HFFc6 (cell line): ENCODE measurements around the gene CDC5L. TPM values are rescaled to one million over a fixed set of nuclear protein-coding genes. Genes with fewer than 3 reads are reported as not detected.

ENCODE experiments used
- DNase-seq: peaks from one replicate; pipeline ENCODE4 v3.0.0-alpha.2; 2018
- H3K27ac Mint-ChIP-seq: 2 replicates; pipeline ENCODE4 v1.8.0; 2020; ENCODE audit warnings: mild to moderate bottlenecking, mixed read lengths
- H3K27me3 Mint-ChIP-seq: 2 replicates; pipeline ENCODE4 v1.8.0; 2021; ENCODE audit warnings: mild to moderate bottlenecking, moderate library complexity, mixed read lengths; ENCODE audit not compliant: insufficient read depth
- H3K36me3 Mint-ChIP-seq: 2 replicates; pipeline ENCODE4 v1.8.0; 2021; ENCODE audit warnings: low read depth, mixed read lengths
- H3K4me1 Mint-ChIP-seq: 2 replicates; pipeline ENCODE4 v1.8.0; 2020; ENCODE audit warnings: low read depth, mixed read lengths
- H3K4me3 Mint-ChIP-seq: 2 replicates; pipeline ENCODE4 v1.8.0; 2020; ENCODE audit warnings: mild to moderate bottlenecking, moderate library complexity, mixed read lengths
- H3K9me3 Mint-ChIP-seq: 2 replicates; pipeline ENCODE4 v1.8.0; 2020; ENCODE audit warnings: mild to moderate bottlenecking, mixed read lengths
- total RNA-seq, 6 experiments: library from RNA; stranded (reverse); fragmentation: NEBNext Ultra II Directional; extraction: Animal tissue kit (Norgen Biotek cat#: 25700); gene quantifications; 2 replicates in 1 of 6; 3 replicates in 5 of 6; pipeline ENCODE4 v1.2.3, GENCODE V29; 2021
- TF ChIP-seq, protein P1 (sequence below): fragments of 200-600 bp; sonication (generic); IDR thresholded peaks from 2 replicates; pipeline ENCODE4 v1.5.0; 2021; ENCODE audit warnings: antibody characterized with exemption, mild to moderate bottlenecking

Gene CDC5L
- total RNA-seq, 6 experiments from 2014 or later: 17.9 to 23.5 (median 21.6) TPM

DNA sequence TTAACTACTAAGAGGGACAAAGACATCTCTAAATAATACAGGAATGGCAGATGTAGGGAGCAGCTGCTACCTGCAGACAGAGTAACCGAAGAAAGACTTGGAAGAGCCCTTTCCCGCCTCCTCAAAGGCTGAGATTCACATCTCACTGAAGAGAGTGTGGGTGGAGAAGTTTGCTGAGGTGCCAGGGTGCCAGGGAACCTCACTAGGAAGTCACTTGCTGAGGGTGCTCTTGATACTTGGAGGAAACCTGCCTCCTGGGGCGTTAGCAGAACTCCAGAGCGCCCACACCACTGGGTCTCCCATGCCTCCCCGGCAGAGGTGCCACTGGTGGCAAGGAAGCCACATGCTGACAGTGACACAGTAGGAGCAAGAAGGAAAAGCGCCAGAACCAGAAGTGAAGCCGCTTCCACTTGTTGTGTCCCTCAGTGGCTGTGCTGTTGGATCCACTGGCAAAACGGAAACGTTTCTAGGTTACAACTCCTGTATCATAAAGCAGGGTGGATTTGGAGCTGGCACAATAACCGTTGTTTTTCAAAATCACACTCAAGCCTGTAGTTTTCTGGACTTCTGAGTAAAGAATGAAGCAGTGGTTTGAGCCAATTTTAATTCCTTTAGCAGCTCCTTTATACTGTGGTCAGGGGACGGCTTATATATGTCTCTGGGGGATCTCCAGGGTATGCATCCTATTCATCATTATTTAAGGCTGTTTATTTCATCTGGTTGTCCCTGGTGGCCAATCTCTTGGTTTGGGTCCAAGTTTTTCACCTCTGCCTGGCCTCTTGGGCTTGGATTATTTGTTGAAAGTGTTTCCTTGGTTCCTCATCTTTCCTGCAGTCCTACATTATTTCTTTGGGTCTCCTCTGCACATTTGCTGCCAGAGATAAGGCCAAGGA, 64.5 kb downstream of the CDC5L start:
- no peaks in the 10 kb centered on the region for H3K27me3 Mint-ChIP-seq
- H3K9me3 Mint-ChIP-seq: no peaks in the 10 kb centered on the region
- peaks cover 55% of the 10 kb centered on the region for H3K4me1 Mint-ChIP-seq
- peak overlapping the region; percentile 5; the same call in 1 of the 2 replicates for H3K4me3 Mint-ChIP-seq
- DNase-seq: no peak
- TF ChIP-seq, protein P1, sequence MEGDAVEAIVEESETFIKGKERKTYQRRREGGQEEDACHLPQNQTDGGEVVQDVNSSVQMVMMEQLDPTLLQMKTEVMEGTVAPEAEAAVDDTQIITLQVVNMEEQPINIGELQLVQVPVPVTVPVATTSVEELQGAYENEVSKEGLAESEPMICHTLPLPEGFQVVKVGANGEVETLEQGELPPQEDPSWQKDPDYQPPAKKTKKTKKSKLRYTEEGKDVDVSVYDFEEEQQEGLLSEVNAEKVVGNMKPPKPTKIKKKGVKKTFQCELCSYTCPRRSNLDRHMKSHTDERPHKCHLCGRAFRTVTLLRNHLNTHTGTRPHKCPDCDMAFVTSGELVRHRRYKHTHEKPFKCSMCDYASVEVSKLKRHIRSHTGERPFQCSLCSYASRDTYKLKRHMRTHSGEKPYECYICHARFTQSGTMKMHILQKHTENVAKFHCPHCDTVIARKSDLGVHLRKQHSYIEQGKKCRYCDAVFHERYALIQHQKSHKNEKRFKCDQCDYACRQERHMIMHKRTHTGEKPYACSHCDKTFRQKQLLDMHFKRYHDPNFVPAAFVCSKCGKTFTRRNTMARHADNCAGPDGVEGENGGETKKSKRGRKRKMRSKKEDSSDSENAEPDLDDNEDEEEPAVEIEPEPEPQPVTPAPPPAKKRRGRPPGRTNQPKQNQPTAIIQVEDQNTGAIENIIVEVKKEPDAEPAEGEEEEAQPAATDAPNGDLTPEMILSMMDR: no peak
- peak overlapping the region; percentile 84 for H3K27ac Mint-ChIP-seq
- peaks cover 14% of the 10 kb centered on the region for H3K36me3 Mint-ChIP-seq

DNA sequence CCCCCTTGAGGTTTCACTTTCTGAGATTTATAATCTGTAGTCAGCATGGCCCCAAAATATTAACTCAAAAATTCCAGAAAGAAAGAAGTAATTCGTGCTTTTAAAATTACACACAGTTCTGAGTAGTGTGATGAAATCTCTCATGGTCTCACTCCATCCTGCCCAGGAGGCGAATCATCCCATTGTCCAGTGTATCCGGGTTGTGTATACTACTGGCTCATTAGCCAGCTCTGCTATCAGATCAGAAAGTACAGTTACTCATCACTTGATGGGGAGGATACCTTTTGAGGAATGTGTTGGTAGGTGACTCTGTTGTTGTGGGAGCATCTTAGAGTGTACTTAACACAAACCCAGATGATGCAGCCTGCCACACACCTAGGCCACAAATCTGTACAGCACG, 65.2 kb downstream of the CDC5L start:
- peaks cover 7% of the 10 kb centered on the region for H3K36me3 Mint-ChIP-seq
- TF ChIP-seq, protein P1: no peak
- no peaks in the 10 kb centered on the region for H3K9me3 Mint-ChIP-seq
- H3K27me3 Mint-ChIP-seq: no peaks in the 10 kb centered on the region; the same call in 1 of the 2 replicates
- peak; percentile 81 for DNase-seq
- peaks cover 52% of the 10 kb centered on the region for H3K4me1 Mint-ChIP-seq
- peak overlapping the region; percentile 5; the same call in 1 of the 2 replicates for H3K4me3 Mint-ChIP-seq
- H3K27ac Mint-ChIP-seq: peak overlapping the region; percentile 84

DNA sequence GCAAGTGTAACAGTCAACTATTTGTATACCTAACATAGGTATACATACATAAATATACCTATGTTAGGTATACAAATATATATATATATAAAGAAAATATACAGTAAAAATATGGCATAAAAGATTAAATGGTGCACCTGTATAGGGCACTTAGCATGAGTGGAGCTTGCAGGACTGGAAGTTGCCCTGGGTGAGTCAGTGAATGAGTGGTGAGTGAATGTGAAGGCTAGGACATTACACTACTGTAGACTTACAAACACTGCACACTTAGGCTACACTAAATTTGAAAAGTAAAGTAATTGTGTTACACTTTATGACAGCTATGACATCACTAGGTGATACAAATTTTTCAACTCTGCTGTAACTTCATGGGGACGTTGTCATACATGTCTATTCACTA, 65.6 kb downstream of the CDC5L start:
- DNase-seq: no peak
- Mint-ChIP-seq H3K4me1 (peaks cover 48% of the 10 kb centered on the region), H3K9me3 (no peaks in the 10 kb centered on the region), H3K27ac (peak overlapping the region; percentile 84), H3K27me3 (no peaks in the 10 kb centered on the region; the same call in 1 of the 2 replicates), H3K4me3 (no peak overlapping the region), H3K36me3 (peaks cover 3% of the 10 kb centered on the region)
- TF ChIP-seq, protein P1: no peak

GRCh38 chr6:44454198-44454597, 66.7 kb downstream of the CDC5L start:
- Mint-ChIP-seq H3K36me3 (no peaks in the 10 kb centered on the region), H3K9me3 (no peaks in the 10 kb centered on the region), H3K27ac (peak overlapping the region; percentile 9; the same call in 1 of the 2 replicates), H3K27me3 (no peaks in the 10 kb centered on the region; the same call in 1 of the 2 replicates), H3K4me3 (no peak overlapping the region), H3K4me1 (peaks cover 46% of the 10 kb centered on the region)
- no peak for DNase-seq
- TF ChIP-seq, protein P1: no peak

DNA sequence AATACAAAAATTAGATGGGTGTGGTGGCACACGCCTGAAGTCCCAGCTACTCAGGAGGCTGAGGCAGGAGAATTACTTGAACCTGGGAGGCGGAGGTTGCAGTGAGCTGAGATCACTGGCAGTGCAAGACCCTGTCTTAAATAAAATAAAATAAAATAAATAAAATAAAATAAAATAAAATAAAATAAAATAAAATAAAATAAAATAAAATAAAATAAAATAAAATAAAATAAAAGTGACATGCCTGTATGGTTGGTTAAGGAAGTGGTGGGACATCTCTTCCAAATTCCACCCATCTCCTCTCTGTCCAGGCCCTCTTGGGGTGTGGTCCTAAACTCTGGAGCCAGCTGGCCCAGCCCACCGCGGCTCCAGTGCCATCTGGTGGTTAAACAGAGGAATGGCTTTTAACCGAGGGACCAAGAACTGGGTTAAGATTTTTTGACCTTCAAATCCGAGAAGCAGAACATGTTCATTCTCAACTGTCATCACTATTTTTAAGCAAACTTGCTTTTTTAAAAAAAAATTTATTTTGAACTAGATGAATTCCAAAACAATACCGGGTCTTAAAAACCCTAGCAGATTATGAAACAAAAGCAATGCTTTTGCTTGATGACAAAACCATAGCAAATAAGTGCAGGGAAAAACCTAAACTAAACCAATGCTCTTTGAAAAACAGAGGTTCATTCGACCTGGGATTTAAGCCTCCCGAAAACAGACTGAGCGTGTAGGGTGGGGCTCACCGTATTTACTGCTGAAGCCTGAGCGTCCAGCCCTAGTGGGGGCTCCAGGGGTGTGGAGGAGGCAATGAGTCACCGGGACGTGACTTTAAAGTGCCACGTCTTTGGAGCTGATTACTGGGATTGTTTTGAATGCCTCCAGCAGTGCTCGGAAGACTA, 68.8 kb downstream of the CDC5L start:
- peak overlapping the region; percentile 70 for H3K27ac Mint-ChIP-seq
- H3K9me3 Mint-ChIP-seq: no peaks in the 10 kb centered on the region
- H3K36me3 Mint-ChIP-seq: no peaks in the 10 kb centered on the region
- peak overlapping the region; percentile 61 for H3K4me3 Mint-ChIP-seq
- H3K4me1 Mint-ChIP-seq: peaks cover 45% of the 10 kb centered on the region
- no peaks in the 10 kb centered on the region; the same call in 1 of the 2 replicates for H3K27me3 Mint-ChIP-seq
- TF ChIP-seq, protein P1: peak; percentile 94
- DNase-seq: peak; percentile 30
